Activated B cell treated with CpG ODN at 0.5 μM for 24 hours (primary cell): Measurements from ENCODE around the gene SLC30A2. TPM values are rescaled to one million over a fixed set of nuclear protein-coding genes. Genes with fewer than 3 reads are reported as not detected.

Experiments
- ATAC-seq: fragments of 200-7000 bp; cut with Tn5 transposase; one replicate; pipeline ENCODE4 v1.10.0; 2021; ENCODE audit warnings: low read depth, mild to moderate bottlenecking, moderate library complexity
- CTCF ChIA-PET: fragments of 350-600 bp; sonication (Branson Sonifier 250); formaldehyde crosslinking; loops from one replicate; lab custom pipeline; 2021; ENCODE audit warnings: antibody characterized with exemption; lab: Charles Lee
- POLR2A ChIA-PET: fragments of 350-600 bp; sonication (Branson Sonifier 250); formaldehyde crosslinking; loops from one replicate; lab custom pipeline; 2021; ENCODE audit warnings: antibody characterized with exemption; lab: Charles Lee
- DNase-seq: peaks from one replicate; pipeline ENCODE4 v3.0.0; 2022
- H3K27ac Mint-ChIP-seq: one replicate; pipeline ENCODE4 v1.8.0; 2020; ENCODE audit warnings: mixed read lengths
- H3K27me3 Mint-ChIP-seq: one replicate; pipeline ENCODE4 v1.8.0; 2021; ENCODE audit warnings: mixed read lengths
- H3K36me3 Mint-ChIP-seq: one replicate; pipeline ENCODE4 v1.8.0; 2021; ENCODE audit warnings: low read depth, mixed read lengths
- H3K4me1 Mint-ChIP-seq: one replicate; pipeline ENCODE4 v1.8.0; 2021; ENCODE audit warnings: mixed read lengths
- H3K4me3 Mint-ChIP-seq: one replicate; pipeline ENCODE4 v1.8.0; 2020; ENCODE audit warnings: mild to moderate bottlenecking, mixed read lengths
- H3K9me3 Mint-ChIP-seq: one replicate; pipeline ENCODE4 v1.8.0; 2020; ENCODE audit warnings: mixed read lengths
- intact Hi-C: fragments of 100-400 bp; cut with micrococcal nuclease; formaldehyde crosslinking; loops from one replicate; pipeline ENCODE4 v1.15.1; 2024
- total RNA-seq: library from RNA; stranded (reverse); gene quantifications from 2 replicates; pipeline ENCODE4 v1.2.3, GENCODE V29; 2022
- TF ChIP-seq, protein P1 (sequence below): fragments of 200-600 bp; IDR thresholded peaks from one replicate; pipeline ENCODE4 v1.8.0; 2022; ENCODE audit warnings: antibody characterized with exemption, mild to moderate bottlenecking

SLC30A2 gene
- total RNA-seq, 1 donor from 2014 or later, result not detected

DNA sequence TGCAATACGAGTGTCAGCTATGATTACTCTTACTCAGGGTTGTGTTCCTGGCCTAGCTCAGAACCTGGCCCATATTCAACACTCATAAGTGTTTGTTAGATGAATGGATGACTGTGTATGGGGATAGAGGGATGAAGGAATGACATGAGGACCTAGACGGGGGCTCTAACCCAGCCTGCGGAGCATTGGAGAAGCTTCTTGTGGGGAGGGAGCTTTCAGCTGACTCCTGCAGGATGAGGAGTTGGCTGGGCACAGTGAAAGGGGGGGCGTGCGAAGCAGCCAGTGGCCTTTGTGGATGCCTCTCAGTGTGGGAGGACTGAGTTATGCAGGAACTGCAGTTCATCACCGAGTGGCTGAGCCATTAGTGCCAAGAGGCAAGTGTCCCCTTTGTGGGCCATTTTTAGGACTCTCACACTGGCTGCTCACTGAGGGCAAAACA lies 25.6 kb downstream of the SLC30A2 start:
- H3K27ac Mint-ChIP-seq, result no peak overlapping the region
- POLR2A ChIA-PET, result no interaction called here

DNA sequence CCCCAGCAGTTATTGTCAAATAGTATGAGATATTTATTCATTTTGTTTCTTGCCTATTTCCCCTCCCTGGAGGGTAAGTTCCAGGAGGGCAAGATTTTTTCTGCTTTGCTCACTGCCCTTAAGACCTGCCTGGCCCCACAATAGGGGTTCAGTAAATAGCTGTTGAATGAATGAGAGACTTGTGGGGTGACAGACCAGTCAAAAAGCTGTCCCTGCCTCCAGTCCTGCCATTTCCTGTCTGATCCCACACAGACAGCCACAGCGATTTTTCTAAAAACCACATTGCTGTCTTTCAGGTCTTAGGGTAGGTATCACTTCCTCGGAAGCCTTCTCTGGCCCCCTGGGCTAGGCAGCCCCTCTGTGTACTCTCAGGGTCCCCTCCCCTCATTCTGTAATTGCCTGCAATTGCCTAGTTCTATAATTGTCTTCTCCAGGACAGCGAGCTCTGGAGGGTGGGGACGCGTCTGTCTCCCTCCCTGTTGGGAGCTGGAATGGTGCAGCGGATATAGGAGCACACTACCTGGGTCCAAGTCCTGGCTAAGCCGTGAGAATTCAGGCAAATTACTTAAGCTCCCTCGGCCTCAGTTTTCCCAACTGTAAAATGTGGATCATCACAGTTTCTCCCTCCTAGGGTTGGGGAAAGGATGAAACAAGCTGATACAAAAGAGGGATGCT lies 26.1 kb downstream of the SLC30A2 start:
- ATAC-seq (no peak), DNase-seq (no peak)
- CTCF ChIA-PET, result no interaction called here
- no peaks in the 10 kb centered on the region for H3K9me3 Mint-ChIP-seq
- no peaks in the 10 kb centered on the region for H3K36me3 Mint-ChIP-seq
- TF ChIP-seq, protein P1, sequence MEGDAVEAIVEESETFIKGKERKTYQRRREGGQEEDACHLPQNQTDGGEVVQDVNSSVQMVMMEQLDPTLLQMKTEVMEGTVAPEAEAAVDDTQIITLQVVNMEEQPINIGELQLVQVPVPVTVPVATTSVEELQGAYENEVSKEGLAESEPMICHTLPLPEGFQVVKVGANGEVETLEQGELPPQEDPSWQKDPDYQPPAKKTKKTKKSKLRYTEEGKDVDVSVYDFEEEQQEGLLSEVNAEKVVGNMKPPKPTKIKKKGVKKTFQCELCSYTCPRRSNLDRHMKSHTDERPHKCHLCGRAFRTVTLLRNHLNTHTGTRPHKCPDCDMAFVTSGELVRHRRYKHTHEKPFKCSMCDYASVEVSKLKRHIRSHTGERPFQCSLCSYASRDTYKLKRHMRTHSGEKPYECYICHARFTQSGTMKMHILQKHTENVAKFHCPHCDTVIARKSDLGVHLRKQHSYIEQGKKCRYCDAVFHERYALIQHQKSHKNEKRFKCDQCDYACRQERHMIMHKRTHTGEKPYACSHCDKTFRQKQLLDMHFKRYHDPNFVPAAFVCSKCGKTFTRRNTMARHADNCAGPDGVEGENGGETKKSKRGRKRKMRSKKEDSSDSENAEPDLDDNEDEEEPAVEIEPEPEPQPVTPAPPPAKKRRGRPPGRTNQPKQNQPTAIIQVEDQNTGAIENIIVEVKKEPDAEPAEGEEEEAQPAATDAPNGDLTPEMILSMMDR, result no peak
- POLR2A ChIA-PET, result no interaction called here
- H3K4me1 Mint-ChIP-seq, result no peaks in the 10 kb centered on the region
- intact Hi-C loops, result no loop called here
- H3K27me3 Mint-ChIP-seq, result peaks cover 6% of the 10 kb centered on the region
- no peak overlapping the region for H3K27ac Mint-ChIP-seq
- no peak overlapping the region for H3K4me3 Mint-ChIP-seq

More for the DNA sequence above, 25.6 kb downstream of the SLC30A2 start:
- Mint-ChIP-seq H3K4me3 (no peak overlapping the region), H3K9me3 (no peaks in the 10 kb centered on the region), H3K36me3 (no peaks in the 10 kb centered on the region), H3K4me1 (no peaks in the 10 kb centered on the region), H3K27me3 (peaks cover 6% of the 10 kb centered on the region)
- CTCF ChIA-PET, result no interaction called here
- ATAC-seq (no peak), DNase-seq (no peak)
- intact Hi-C loops, result no loop called here
- TF ChIP-seq, protein P1, result no peak

DNA sequence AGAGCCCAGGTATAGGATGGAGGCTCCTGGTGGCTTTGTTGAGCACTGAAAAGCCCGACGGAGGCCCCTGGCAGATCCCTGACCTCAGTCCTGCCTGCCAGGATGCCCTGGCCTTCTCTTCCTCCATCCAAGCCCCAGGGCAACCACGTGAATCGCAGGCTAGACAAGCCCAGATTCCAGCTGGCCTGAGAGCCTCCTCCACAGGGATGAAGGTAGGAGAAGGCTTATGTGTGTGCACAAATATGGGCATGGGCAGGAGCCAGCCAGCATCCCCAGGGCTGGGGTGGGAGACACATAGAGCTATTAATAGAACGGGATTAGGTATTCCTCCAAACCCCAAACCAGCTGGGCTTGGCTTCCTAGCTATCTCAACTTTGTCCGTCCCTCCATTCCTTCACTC lies 28.3 kb downstream of the SLC30A2 start:
- peaks cover 6% of the 10 kb centered on the region for H3K27me3 Mint-ChIP-seq
- no peaks in the 10 kb centered on the region for H3K9me3 Mint-ChIP-seq
- H3K4me3 Mint-ChIP-seq, result no peak overlapping the region
- intact Hi-C loops, result no loop called here
- TF ChIP-seq, protein P1, result no peak
- ATAC-seq (no peak), DNase-seq (no peak)
- no peaks in the 10 kb centered on the region for H3K36me3 Mint-ChIP-seq
- POLR2A ChIA-PET, result no interaction called here
- no peaks in the 10 kb centered on the region for H3K4me1 Mint-ChIP-seq
- CTCF ChIA-PET, result interaction anchor here (0.6 kb wide), 1 partner anchor 538 kb away, joined by 3 read pairs; no protein-coding TSS in a partner anchor
- H3K27ac Mint-ChIP-seq, result no peak overlapping the region

DNA sequence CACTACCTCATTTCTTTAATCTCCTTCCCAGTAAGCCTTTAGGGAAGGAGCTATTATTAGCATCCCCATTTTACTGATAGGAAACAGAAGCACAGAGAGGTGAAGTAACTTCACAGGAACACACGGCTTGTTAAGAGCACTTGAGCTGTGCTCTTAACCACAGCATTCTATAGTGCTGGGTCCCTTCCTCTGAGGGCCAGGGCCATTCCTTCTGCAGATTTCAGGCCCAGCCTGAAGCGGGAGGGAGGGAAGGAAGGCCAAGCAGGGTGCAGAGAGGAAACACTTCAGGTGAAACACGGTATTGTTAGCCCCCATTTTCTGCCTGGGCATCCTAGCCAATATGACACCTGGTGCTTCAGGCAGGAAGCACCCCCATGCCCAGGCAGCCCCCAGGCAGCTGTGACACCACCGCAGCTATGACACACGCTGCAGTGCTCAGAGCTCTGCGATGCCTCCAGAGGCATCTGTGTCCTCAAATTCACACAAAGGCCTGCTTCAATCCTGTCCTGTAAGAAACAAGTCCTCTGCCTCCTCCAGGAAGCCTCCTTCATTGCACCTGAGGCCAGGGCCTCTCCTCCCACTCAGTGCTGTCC lies 28.9 kb downstream of the SLC30A2 start:
- Mint-ChIP-seq H3K36me3 (no peaks in the 10 kb centered on the region), H3K27ac (no peak overlapping the region), H3K27me3 (peaks cover 6% of the 10 kb centered on the region), H3K4me1 (no peaks in the 10 kb centered on the region), H3K9me3 (no peaks in the 10 kb centered on the region), H3K4me3 (no peak overlapping the region)
- intact Hi-C loops, result no loop called here
- ATAC-seq (no peak), DNase-seq (no peak)
- POLR2A ChIA-PET, result no interaction called here
- TF ChIP-seq, protein P1, result no peak
- CTCF ChIA-PET, result no interaction called here

DNA sequence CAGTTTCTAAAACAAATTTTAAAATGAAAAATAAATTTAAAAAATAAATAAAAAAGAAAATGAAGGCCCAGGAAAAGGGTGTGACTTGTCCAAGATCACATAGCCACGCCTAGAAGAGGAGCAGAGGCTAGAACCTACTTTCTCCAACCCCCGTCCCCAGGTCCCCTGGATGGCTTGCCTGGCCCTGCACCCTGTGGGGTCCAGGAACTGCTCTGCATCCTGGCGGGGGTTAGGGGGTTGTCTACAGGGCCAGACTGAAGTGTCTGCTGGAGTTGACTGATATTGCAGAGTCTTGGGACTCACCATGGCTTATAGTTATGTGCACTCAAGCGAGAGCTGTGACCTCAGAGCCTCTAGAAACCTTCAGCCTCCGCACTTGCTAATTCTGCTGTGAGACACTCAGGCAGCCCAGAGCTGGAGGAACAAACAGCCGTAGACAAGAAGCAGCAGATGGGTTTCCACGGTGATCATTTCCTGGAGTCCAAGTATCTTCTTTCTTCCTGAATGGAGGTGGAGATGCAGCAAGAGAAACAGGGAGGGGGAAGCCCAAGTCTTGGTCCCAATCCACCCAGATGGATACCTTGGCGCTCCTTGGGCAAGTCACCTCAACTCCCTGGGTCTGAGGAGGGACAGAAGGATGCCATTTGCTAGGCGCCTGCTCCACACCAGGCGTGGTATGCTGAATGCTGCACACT lies 29.5 kb downstream of the SLC30A2 start:
- no peaks in the 10 kb centered on the region for H3K36me3 Mint-ChIP-seq
- ChIA-PET POLR2A (no interaction called here), CTCF (no interaction called here)
- H3K9me3 Mint-ChIP-seq, result no peaks in the 10 kb centered on the region
- ATAC-seq (no peak), DNase-seq (no peak)
- H3K27me3 Mint-ChIP-seq, result peaks cover 2% of the 10 kb centered on the region
- no peak overlapping the region for H3K27ac Mint-ChIP-seq
- intact Hi-C loops, result no loop called here
- TF ChIP-seq, protein P1, result no peak
- no peak overlapping the region for H3K4me3 Mint-ChIP-seq
- H3K4me1 Mint-ChIP-seq, result no peaks in the 10 kb centered on the region
